Measurements from ENCODE around the gene DNMT3L. TPM values are rescaled to one million over a fixed set of nuclear protein-coding genes. Genes with fewer than 3 reads are reported as not detected.
"Not testable (repeated sequence)": the region's sequence is repeated elsewhere in the genome, so short reads cannot be mapped to it uniquely, and the experiment has no call there.

Gene DNMT3L
- under 1 TPM in 2 of 4 donors, not detected in 2; 0.04 to 0.49 TPM for polyA plus RNA-seq (ENCODE audit: insufficient read length in 4 of 4)

- DNase-seq (ENCODE audit: low read depth in 4 of 4, low spot score in 3 of 4), result no peak
Observed at GRCh38 chr21:44261675-44262295, at the start of gene DNMT3L. TSS of gene DNMT3L (minus strand) at chr21:44261897. CDS start at chr21:44261259, 638 bp downstream.

- DNase-seq (ENCODE audit: low read depth in 4 of 4, low spot score in 3 of 4), result no peak
Observed at GRCh38 chr21:44310628-44311507, 49.2 kb upstream of the DNMT3L start.

- DNase-seq (ENCODE audit: low read depth in 4 of 4, low spot score in 3 of 4), result no peak
Observed at GRCh38 chr21:44306936-44307704, 45.4 kb upstream of the DNMT3L start.

- DNase-seq (ENCODE audit: low read depth in 4 of 4, low spot score in 3 of 4), result no peak
Observed at GRCh38 chr21:44305691-44306090, 44.0 kb upstream of the DNMT3L start.

GRCh38 chr21:44304877-44305293 is 43.2 kb upstream of the DNMT3L start:
- peak in 3 of 4 donors; percentile 51 to 61 (median 55) for DNase-seq (ENCODE audit: low read depth in 4 of 4, low spot score in 3 of 4)

- no peak for DNase-seq (ENCODE audit: low read depth in 4 of 4, low spot score in 3 of 4)
Observed at GRCh38 chr21:44304011-44304616, 42.4 kb upstream of the DNMT3L start.

- no peak for DNase-seq (ENCODE audit: low read depth in 4 of 4, low spot score in 3 of 4)
Observed at GRCh38 chr21:44303490-44303981, 41.8 kb upstream of the DNMT3L start.

GRCh38 chr21:44302573-44303401 is 41.1 kb upstream of the DNMT3L start:
- not testable (repeated sequence) for DNase-seq (ENCODE audit: low read depth in 4 of 4, low spot score in 3 of 4)

- no peak for DNase-seq (ENCODE audit: low read depth in 4 of 4, low spot score in 3 of 4)
Observed at GRCh38 chr21:44301961-44302406, 40.3 kb upstream of the DNMT3L start.

- DNase-seq (ENCODE audit: low read depth in 4 of 4, low spot score in 3 of 4), result no peak
Observed at GRCh38 chr21:44301141-44301540, 39.4 kb upstream of the DNMT3L start.

GRCh38 chr21:44300262-44300959 is 38.7 kb upstream of the DNMT3L start:
- no peak for DNase-seq (ENCODE audit: low read depth in 4 of 4, low spot score in 3 of 4)

GRCh38 chr21:44299458-44300261 is 38.0 kb upstream of the DNMT3L start, which contains the start of gene PFKL:
TSS of gene PFKL (plus strand) at chr21:44300053. CDS start at chr21:44300106, 53 bp downstream.
- DNase-seq (ENCODE audit: low read depth in 4 of 4, low spot score in 3 of 4), result peak in 1 of 4 donors; percentile 52

GRCh38 chr21:44299085-44299457 is 37.4 kb upstream of the DNMT3L start:
- DNase-seq (ENCODE audit: low read depth in 4 of 4, low spot score in 3 of 4), result no peak

GRCh38 chr21:44298301-44298700 is 36.6 kb upstream of the DNMT3L start:
- no peak for DNase-seq (ENCODE audit: low read depth in 4 of 4, low spot score in 3 of 4)

GRCh38 chr21:44297525-44298290 is 36.0 kb upstream of the DNMT3L start:
- DNase-seq (ENCODE audit: low read depth in 4 of 4, low spot score in 3 of 4), result peak in 3 of 4 donors; percentile 68 to 74 (median 69)

- no peak for DNase-seq (ENCODE audit: low read depth in 4 of 4, low spot score in 3 of 4)
Observed at GRCh38 chr21:44296916-44297315, 35.2 kb upstream of the DNMT3L start.

- no peak for DNase-seq (ENCODE audit: low read depth in 4 of 4, low spot score in 3 of 4)
Observed at GRCh38 chr21:44296103-44296519, 34.4 kb upstream of the DNMT3L start.
